ENCODE measurements around the gene CRIM1.

Gene CRIM1

DNA sequence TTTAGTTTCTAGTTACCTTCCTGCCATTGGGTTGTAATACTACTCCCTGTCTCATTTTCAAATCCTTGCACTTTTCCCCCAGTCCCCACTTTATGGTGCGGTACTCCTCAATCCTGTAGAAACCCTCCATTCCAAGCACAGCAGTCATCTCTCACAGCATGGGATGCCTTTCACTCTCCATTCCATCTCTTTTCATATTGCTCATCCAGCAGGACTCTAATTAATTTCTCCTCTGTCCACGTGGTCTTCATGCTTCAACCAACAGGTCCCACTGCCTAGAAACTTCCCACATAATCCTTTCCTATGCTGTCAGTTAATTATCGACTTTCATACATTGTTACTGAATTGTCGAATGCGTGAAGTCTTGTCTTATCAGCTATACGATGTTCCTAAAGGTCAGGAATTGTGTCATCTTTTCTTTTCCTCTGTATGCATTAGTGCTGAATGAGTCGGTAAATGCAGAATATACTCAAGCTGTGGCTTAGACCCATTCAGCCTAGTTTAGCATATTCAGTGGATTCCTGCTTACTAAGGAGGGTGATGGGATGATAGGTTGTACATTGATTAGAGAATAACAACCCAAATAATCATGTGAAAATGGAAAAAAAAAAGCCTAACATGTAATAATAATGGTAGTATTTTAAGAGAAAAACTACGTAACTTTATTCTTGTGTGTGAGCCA lies 89.7 kb downstream of the CRIM1 start:
- H3K4me3 ChIP-seq (ENCODE audit: low read depth in 1 of 2, low read length in 1 of 2) = no peak overlapping the region
- no peaks in the 10 kb centered on the region for H3K36me3 ChIP-seq
- H3K27me3 ChIP-seq = no peaks in the 10 kb centered on the region
- H3K9me3 ChIP-seq = no peaks in the 10 kb centered on the region
- no peak overlapping the region for H3K27ac ChIP-seq
- TF ChIP-seq, protein P1, sequence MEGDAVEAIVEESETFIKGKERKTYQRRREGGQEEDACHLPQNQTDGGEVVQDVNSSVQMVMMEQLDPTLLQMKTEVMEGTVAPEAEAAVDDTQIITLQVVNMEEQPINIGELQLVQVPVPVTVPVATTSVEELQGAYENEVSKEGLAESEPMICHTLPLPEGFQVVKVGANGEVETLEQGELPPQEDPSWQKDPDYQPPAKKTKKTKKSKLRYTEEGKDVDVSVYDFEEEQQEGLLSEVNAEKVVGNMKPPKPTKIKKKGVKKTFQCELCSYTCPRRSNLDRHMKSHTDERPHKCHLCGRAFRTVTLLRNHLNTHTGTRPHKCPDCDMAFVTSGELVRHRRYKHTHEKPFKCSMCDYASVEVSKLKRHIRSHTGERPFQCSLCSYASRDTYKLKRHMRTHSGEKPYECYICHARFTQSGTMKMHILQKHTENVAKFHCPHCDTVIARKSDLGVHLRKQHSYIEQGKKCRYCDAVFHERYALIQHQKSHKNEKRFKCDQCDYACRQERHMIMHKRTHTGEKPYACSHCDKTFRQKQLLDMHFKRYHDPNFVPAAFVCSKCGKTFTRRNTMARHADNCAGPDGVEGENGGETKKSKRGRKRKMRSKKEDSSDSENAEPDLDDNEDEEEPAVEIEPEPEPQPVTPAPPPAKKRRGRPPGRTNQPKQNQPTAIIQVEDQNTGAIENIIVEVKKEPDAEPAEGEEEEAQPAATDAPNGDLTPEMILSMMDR (IDR thresholded peaks at IDR 0.05) = no peak
- H3K4me1 ChIP-seq (ENCODE audit: control insufficient read depth in 1 of 2, insufficient read depth in 1 of 2, low read depth in 1 of 2, low read length in 1 of 2) = peaks cover 0 to 14% of the 10 kb centered on the region in 2 experiments

DNA sequence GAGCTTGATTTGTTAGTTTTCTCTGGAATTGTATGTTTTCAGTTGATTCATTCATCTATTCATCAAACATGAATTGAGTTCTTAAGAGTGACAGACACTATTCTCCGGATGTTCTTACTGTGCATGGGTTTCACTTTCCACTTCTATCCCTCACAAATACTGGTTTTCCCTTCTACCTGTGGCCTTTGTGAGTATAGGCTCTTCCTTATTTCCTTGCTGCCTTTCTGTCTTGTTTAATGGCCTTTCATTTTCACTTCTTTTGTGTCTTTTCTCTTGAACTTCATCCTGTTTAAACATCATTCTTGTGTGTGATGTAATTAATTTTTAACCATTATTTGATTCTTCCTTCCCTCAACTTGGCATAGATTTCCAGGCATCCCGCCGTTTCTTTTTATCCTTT lies 90.7 kb downstream of the CRIM1 start:
- no peaks in the 10 kb centered on the region for H3K36me3 ChIP-seq
- H3K27me3 ChIP-seq = no peaks in the 10 kb centered on the region
- H3K9me3 ChIP-seq = no peaks in the 10 kb centered on the region
- H3K27ac ChIP-seq = no peak overlapping the region
- no peak overlapping the region for H3K4me3 ChIP-seq (ENCODE audit: low read depth in 1 of 2, low read length in 1 of 2)
- TF ChIP-seq, protein P1 (IDR thresholded peaks at IDR 0.05) = no peak
- H3K4me1 ChIP-seq (ENCODE audit: control insufficient read depth in 1 of 2, insufficient read depth in 1 of 2, low read depth in 1 of 2, low read length in 1 of 2) = peaks cover 0 to 11% of the 10 kb centered on the region in 2 experiments

DNA sequence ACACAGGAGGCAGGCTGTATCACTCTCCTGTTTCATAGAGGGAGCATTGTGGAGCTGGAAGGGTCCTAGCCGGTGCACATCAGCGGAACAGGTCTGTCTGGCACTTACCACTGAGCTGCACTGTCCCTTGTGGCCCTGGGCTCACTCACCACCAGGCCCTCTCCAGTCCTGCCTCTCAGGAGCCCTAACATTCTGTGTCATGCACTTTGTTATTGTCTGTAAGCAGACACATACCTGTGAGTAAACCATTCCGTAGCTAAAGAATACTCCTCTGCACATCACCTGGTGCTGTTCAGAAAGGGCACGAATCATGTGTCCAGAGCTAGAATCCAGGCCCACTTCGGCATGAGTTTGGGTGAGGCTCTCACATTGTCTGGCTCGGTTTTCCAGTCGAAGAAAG lies 93.6 kb downstream of the CRIM1 start:
- Histone ChIP-seq H3K27ac (no peak overlapping the region), H3K9me3 (no peaks in the 10 kb centered on the region), H3K27me3 (no peaks in the 10 kb centered on the region), H3K4me3 (ENCODE audit: low read depth in 1 of 2, low read length in 1 of 2) (no peak overlapping the region), H3K36me3 (no peaks in the 10 kb centered on the region), H3K4me1 (ENCODE audit: control insufficient read depth in 1 of 2, insufficient read depth in 1 of 2, low read depth in 1 of 2, low read length in 1 of 2) (no peaks in the 10 kb centered on the region)
- TF ChIP-seq, protein P1 (IDR thresholded peaks at IDR 0.05) = no peak

DNA sequence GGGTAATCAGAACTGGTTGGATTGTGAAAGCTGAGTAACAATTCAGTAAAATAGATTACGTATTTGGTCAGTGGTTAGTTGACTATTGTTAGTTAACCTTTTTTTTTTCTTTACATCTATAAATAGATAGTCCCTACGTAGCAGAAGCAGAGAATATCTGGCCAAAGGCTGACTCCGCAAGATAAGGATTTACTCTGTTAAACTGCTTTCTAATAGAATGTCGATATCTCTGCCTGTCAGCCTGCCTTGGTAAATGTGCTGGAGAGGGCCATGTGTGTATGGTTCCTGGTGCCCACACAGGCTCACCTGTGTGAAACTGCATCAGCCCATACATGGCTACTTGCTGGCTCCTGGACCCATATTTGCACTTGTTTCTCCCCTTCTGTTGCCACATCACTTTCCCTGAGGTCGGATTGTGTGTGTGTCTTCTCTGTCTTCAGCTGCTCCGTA lies 94.4 kb downstream of the CRIM1 start:
- Histone ChIP-seq H3K9me3 (no peaks in the 10 kb centered on the region), H3K27ac (no peak overlapping the region), H3K4me1 (ENCODE audit: control insufficient read depth in 1 of 2, insufficient read depth in 1 of 2, low read depth in 1 of 2, low read length in 1 of 2) (no peaks in the 10 kb centered on the region), H3K27me3 (no peaks in the 10 kb centered on the region), H3K4me3 (ENCODE audit: low read depth in 1 of 2, low read length in 1 of 2) (no peak overlapping the region), H3K36me3 (no peaks in the 10 kb centered on the region)
- TF ChIP-seq, protein P1 (IDR thresholded peaks at IDR 0.05) = no peak

DNA sequence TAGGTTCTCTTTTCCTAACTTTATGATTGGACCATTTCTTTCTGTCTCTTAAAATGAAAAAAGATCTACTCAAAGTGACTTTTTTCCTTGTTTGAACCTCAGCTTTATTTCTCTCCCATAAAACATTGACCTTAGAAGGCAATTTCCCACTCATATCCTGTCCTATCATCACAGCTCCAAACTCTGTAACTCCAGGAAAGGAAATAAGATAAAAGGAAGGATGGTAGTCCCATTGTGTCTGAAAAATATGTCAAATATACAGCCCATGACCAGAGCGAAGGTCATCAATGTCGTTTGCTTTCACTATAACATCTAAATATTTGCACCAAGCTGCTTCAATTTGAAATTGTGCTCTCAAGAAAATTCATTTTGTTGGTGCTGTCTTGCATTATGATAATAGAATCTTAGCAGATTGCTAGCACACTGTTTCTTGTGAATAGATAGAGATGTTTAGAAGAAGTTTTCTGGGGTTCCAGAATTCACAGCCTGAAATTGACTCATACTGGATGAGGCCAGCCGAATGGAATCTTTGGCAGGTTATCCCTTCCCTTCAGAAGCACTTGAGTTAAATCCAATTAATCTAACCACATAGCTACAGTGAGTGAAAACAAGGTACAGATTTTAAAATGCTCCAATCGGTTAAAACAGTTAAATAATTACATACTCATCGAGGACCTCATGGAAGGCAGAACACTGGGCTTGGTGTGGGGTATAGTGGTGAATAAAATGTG lies 95.1 kb downstream of the CRIM1 start:
- TF ChIP-seq, protein P1 (IDR thresholded peaks at IDR 0.05) = no peak
- H3K9me3 ChIP-seq = no peaks in the 10 kb centered on the region
- H3K27ac ChIP-seq = no peak overlapping the region
- H3K4me1 ChIP-seq (ENCODE audit: control insufficient read depth in 1 of 2, insufficient read depth in 1 of 2, low read depth in 1 of 2, low read length in 1 of 2) = no peaks in the 10 kb centered on the region
- no peaks in the 10 kb centered on the region for H3K36me3 ChIP-seq
- no peaks in the 10 kb centered on the region for H3K27me3 ChIP-seq
- H3K4me3 ChIP-seq (ENCODE audit: low read depth in 1 of 2, low read length in 1 of 2) = no peak overlapping the region

Data from neutrophil (primary cell).